Ishikawa (cell line): Measurements from ENCODE around the gene KRTAP9-9.

Source experiments
- CEBPB ChIP-seq: IDR thresholded peaks from 2 replicates; pipeline ENCODE4 v1.6.1; 2012
- CREB1 ChIP-seq: IDR thresholded peaks from 2 replicates; pipeline ENCODE4 v1.6.1; 2012; ENCODE audit warnings: low read depth
- EGR1 ChIP-seq: IDR thresholded peaks from 2 replicates; pipeline ENCODE4 v1.6.1; 2012
- EP300 ChIP-seq: IDR thresholded peaks from 2 replicates; pipeline ENCODE4 v1.6.1; 2012; ENCODE audit warnings: borderline replicate concordance
- FOXM1 ChIP-seq: IDR thresholded peaks from 2 replicates; pipeline ENCODE4 v1.6.1; 2012; ENCODE audit warnings: low read depth, borderline replicate concordance
- MAX ChIP-seq: IDR thresholded peaks from 2 replicates; pipeline ENCODE4 v1.6.1; 2012
- NFIC ChIP-seq: IDR thresholded peaks from 2 replicates; pipeline ENCODE4 v1.6.1; 2012
- RAD21 ChIP-seq: IDR thresholded peaks from 2 replicates; pipeline ENCODE4 v1.6.1; 2012; ENCODE audit warnings: low read depth
- REST ChIP-seq: IDR thresholded peaks from 2 replicates; pipeline ENCODE4 v1.6.1; 2012; ENCODE audit warnings: low read depth, mild to moderate bottlenecking
- TAF1 ChIP-seq: IDR thresholded peaks from 2 replicates; pipeline ENCODE4 v1.6.1; 2012; ENCODE audit warnings: low read depth, mild to moderate bottlenecking
- TCF12 ChIP-seq: IDR thresholded peaks from 2 replicates; pipeline ENCODE4 v1.6.1; 2012; ENCODE audit warnings: low read depth
- TEAD4 ChIP-seq: IDR thresholded peaks from 2 replicates; pipeline ENCODE4 v1.6.1; 2012
- USF1 ChIP-seq: IDR thresholded peaks from 2 replicates; pipeline ENCODE4 v1.6.1; 2012
- YY1 ChIP-seq: IDR thresholded peaks from 2 replicates; pipeline ENCODE4 v1.6.1; 2012; ENCODE audit warnings: low read depth
- ZBTB7A ChIP-seq: IDR thresholded peaks from 2 replicates; pipeline ENCODE4 v1.6.1; 2012; ENCODE audit warnings: low read depth

Gene KRTAP9-9

GRCh38 chr17:41255381-41256290 is at the start of gene KRTAP9-9:
Gene KRTAP9-9 (plus strand): TSS chr17:41255384.
- TF ChIP-seq TCF12: peak; percentile 61; the same call in 1 of the 2 replicates

- TF ChIP-seq EGR1 (no peak), FOXM1 (no peak), ZBTB7A (no peak), TEAD4 (no peak), REST (no peak), CREB1 (no peak), MAX (no peak), TAF1 (no peak), CEBPB (no peak), RAD21 (no peak)
Observed at GRCh38 chr17:41211845-41212466, 43.2 kb upstream of the KRTAP9-9 start.

GRCh38 chr17:41212524-41213169 is 42.5 kb upstream of the KRTAP9-9 start:
- TF ChIP-seq MAX (no peak), TCF12 (peak; percentile 84)

GRCh38 chr17:41215681-41216080 is 39.5 kb upstream of the KRTAP9-9 start:
- no peak for TF ChIP-seq ZBTB7A
- TF ChIP-seq EGR1: no peak
- no peak for TF ChIP-seq TEAD4
- TF ChIP-seq REST: no peak
- TF ChIP-seq USF1: no peak
- no peak for TF ChIP-seq CREB1
- TF ChIP-seq TAF1: no peak
- no peak for TF ChIP-seq CEBPB
- no peak for TF ChIP-seq NFIC
- TF ChIP-seq YY1: no peak
- no peak for TF ChIP-seq MAX
- TF ChIP-seq FOXM1: no peak
- TF ChIP-seq TCF12: no peak
- TF ChIP-seq EP300: no peak
- no peak for TF ChIP-seq RAD21

- no peak for TF ChIP-seq REST
- TF ChIP-seq TEAD4: no peak
- no peak for TF ChIP-seq EGR1
- no peak for TF ChIP-seq USF1
- TF ChIP-seq CREB1: no peak
- TF ChIP-seq TCF12: no peak
- no peak for TF ChIP-seq CEBPB
- TF ChIP-seq FOXM1: no peak
- TF ChIP-seq ZBTB7A: no peak
Observed at GRCh38 chr17:41223821-41224220, 31.4 kb upstream of the KRTAP9-9 start.
